A204.1 (cell line): ENCODE results near the gene FCN2.

Experiments used
- FAIRE-seq: peaks from 2 replicates; lab custom pipeline; 2012; peaks lifted over from hg19 to GRCh38; lab: Jason Lieb, UNC

FCN2 gene

GRCh38 chr9:134888603-134889190 lies 8.1 kb downstream of the FCN2 start:
- no peak for FAIRE-seq

- no peak for FAIRE-seq
Observed at GRCh38 chr9:134889386-134890154, 9.0 kb downstream of the FCN2 start.

GRCh38 chr9:134890155-134890495 lies 9.5 kb downstream of the FCN2 start:
- FAIRE-seq: no peak

- FAIRE-seq: no peak
Observed at GRCh38 chr9:134891053-134891452, 10.4 kb downstream of the FCN2 start.

GRCh38 chr9:134891713-134892112 lies 11.1 kb downstream of the FCN2 start:
- FAIRE-seq: no peak

- no peak for FAIRE-seq
Observed at GRCh38 chr9:134892221-134892620, 11.6 kb downstream of the FCN2 start.

- FAIRE-seq: no peak
Observed at GRCh38 chr9:134892820-134893420, 12.3 kb downstream of the FCN2 start.

GRCh38 chr9:134894136-134894860 lies 13.7 kb downstream of the FCN2 start:
- FAIRE-seq: no peak

- FAIRE-seq: no peak
Observed at GRCh38 chr9:134895097-134895496, 14.5 kb downstream of the FCN2 start.

GRCh38 chr9:134895567-134895907 lies 14.9 kb downstream of the FCN2 start:
- no peak for FAIRE-seq

GRCh38 chr9:134895908-134896833 lies 15.6 kb downstream of the FCN2 start:
- no peak for FAIRE-seq

- FAIRE-seq: no peak
Observed at GRCh38 chr9:134896834-134897583, 16.4 kb downstream of the FCN2 start.

- no peak for FAIRE-seq
Observed at GRCh38 chr9:134897584-134898170, 17.1 kb downstream of the FCN2 start.

- no peak for FAIRE-seq
Observed at GRCh38 chr9:134898319-134898718, 17.7 kb downstream of the FCN2 start.

GRCh38 chr9:134899168-134899567 lies 18.6 kb downstream of the FCN2 start:
- no peak for FAIRE-seq

GRCh38 chr9:134899818-134900217 lies 19.2 kb downstream of the FCN2 start:
- FAIRE-seq: no peak

GRCh38 chr9:134902936-134903335 lies 22.3 kb downstream of the FCN2 start:
- FAIRE-seq: no peak

- no peak for FAIRE-seq
Observed at GRCh38 chr9:134908524-134909309, 28.1 kb downstream of the FCN2 start.

- FAIRE-seq: no peak
Observed at GRCh38 chr9:134909511-134910481, 29.2 kb downstream of the FCN2 start.
